ENCODE results near the gene NUMA1. TPM values are rescaled to one million over a fixed set of nuclear protein-coding genes. Genes with fewer than 3 reads are reported as not detected.
A peak's percentile ranks its signal among the peaks of the same experiment; 100 is the strongest.

Gene NUMA1
- polyA plus RNA-seq, 1 donor from 2014 or later: 116 TPM

GRCh38 chr11:72079819-72080325, 470 bp downstream of the NUMA1 start:
- peak overlapping the region; percentile 90 for H3K27ac ChIP-seq (ENCODE audit: low read length)

GRCh38 chr11:72078477-72078876, 1.9 kb downstream of the NUMA1 start:
- no peak overlapping the region for H3K9ac ChIP-seq (ENCODE audit: low read length)
- H3K9me2 ChIP-seq (ENCODE audit: insufficient read depth, low read length): no peaks in the 10 kb centered on the region

More at GRCh38 chr11:72079819-72080325, 470 bp downstream of the NUMA1 start:
- Histone ChIP-seq H3K9me3 (ENCODE audit: low read length) (no peaks in the 10 kb centered on the region), H3K27me3 (ENCODE audit: insufficient read depth, low read depth, low read length) (no peaks in the 10 kb centered on the region), H4K20me1 (ENCODE audit: insufficient read depth) (no peaks in the 10 kb centered on the region), H2AFZ (ENCODE audit: low read depth, low read length) (peak overlapping the region; percentile 47), H3K9me2 (ENCODE audit: insufficient read depth, low read length) (no peaks in the 10 kb centered on the region), H3K4me3 (ENCODE audit: low read length) (peak overlapping the region; percentile 73), H3F3A (ENCODE audit: insufficient read depth, low read length, poor library complexity, severe bottlenecking) (no peaks in the 10 kb centered on the region), H3K79me2 (replicated peaks; ENCODE audit: insufficient read depth, low read length) (peaks cover 53% of the 10 kb centered on the region), H3K36me3 (ENCODE audit: insufficient read depth, low read length) (no peaks in the 10 kb centered on the region), H3K4me2 (ENCODE audit: low read length) (peak overlapping the region; percentile 57), H3K9ac (ENCODE audit: low read length) (peak overlapping the region; percentile 79)
- no peak for TF ChIP-seq REST (IDR thresholded peaks at IDR 0.05; ENCODE audit: borderline replicate concordance)
- TF ChIP-seq POLR2AphosphoS5 (IDR thresholded peaks at IDR 0.05): no peak
- TF ChIP-seq CTCF (IDR thresholded peaks at IDR 0.05; ENCODE audit: poor library complexity, severe bottlenecking): no peak
- no peak for TF ChIP-seq MXI1 (conservative IDR thresholded peaks at IDR 0.05; ENCODE audit: poor library complexity, severe bottlenecking)
- TF ChIP-seq RAD21 (conservative IDR thresholded peaks at IDR 0.05): no peak
- no peak for TF ChIP-seq EP300 (conservative IDR thresholded peaks at IDR 0.05; ENCODE audit: poor library complexity, severe bottlenecking)
- TF ChIP-seq TAF1 (IDR thresholded peaks at IDR 0.05; ENCODE audit: low read depth): no peak
- TF ChIP-seq EZH2 (IDR thresholded peaks at IDR 0.05; ENCODE audit: borderline replicate concordance, insufficient read depth, low read length, poor library complexity, severe bottlenecking): no peak
- TF ChIP-seq SMC3 (conservative IDR thresholded peaks at IDR 0.05; ENCODE audit: poor library complexity): no peak

More at GRCh38 chr11:72078477-72078876, 1.9 kb downstream of the NUMA1 start:
- Histone ChIP-seq H3K9me3 (ENCODE audit: low read length) (no peaks in the 10 kb centered on the region), H4K20me1 (ENCODE audit: insufficient read depth) (no peaks in the 10 kb centered on the region), H3K4me2 (ENCODE audit: low read length) (peak overlapping the region; percentile 57), H3K4me3 (ENCODE audit: low read length) (peak overlapping the region; percentile 73), H3K79me2 (replicated peaks; ENCODE audit: insufficient read depth, low read length) (peaks cover 59% of the 10 kb centered on the region), H3K27ac (ENCODE audit: low read length) (no peak overlapping the region), H3K27me3 (ENCODE audit: insufficient read depth, low read depth, low read length) (no peaks in the 10 kb centered on the region), H3F3A (ENCODE audit: insufficient read depth, low read length, poor library complexity, severe bottlenecking) (no peaks in the 10 kb centered on the region), H2AFZ (ENCODE audit: low read depth, low read length) (no peak overlapping the region), H3K36me3 (ENCODE audit: insufficient read depth, low read length) (no peaks in the 10 kb centered on the region)
- TF ChIP-seq EZH2 (IDR thresholded peaks at IDR 0.05; ENCODE audit: borderline replicate concordance, insufficient read depth, low read length, poor library complexity, severe bottlenecking): no peak
- no peak for TF ChIP-seq POLR2AphosphoS5 (IDR thresholded peaks at IDR 0.05)
- TF ChIP-seq SMC3 (conservative IDR thresholded peaks at IDR 0.05; ENCODE audit: poor library complexity): no peak
